ENCODE results near the gene PLOD2.

The PLOD2 gene

GRCh38 chr3:146033950-146034349, 127.0 kb downstream of the PLOD2 start:
- no peak for DNase-seq

- no peak for DNase-seq
These were observed 134.4 kb downstream of the PLOD2 start for GRCh38 chr3:146026547-146026946.

GRCh38 chr3:146024260-146024659, 136.7 kb downstream of the PLOD2 start:
- no peak for DNase-seq

- DNase-seq = no peak
These were observed 140.0 kb downstream of the PLOD2 start for GRCh38 chr3:146020969-146021368.

GRCh38 chr3:146019508-146019907, 141.5 kb downstream of the PLOD2 start:
- DNase-seq = no peak
